Measurements from ENCODE around the gene ABCD1. TPM values are rescaled to one million over a fixed set of nuclear protein-coding genes. Genes with fewer than 3 reads are reported as not detected.

ABCD1 gene
- total and polyA plus RNA-seq, 10 donors: 5.1 to 28.1 (median 19.6) TPM

DNA sequence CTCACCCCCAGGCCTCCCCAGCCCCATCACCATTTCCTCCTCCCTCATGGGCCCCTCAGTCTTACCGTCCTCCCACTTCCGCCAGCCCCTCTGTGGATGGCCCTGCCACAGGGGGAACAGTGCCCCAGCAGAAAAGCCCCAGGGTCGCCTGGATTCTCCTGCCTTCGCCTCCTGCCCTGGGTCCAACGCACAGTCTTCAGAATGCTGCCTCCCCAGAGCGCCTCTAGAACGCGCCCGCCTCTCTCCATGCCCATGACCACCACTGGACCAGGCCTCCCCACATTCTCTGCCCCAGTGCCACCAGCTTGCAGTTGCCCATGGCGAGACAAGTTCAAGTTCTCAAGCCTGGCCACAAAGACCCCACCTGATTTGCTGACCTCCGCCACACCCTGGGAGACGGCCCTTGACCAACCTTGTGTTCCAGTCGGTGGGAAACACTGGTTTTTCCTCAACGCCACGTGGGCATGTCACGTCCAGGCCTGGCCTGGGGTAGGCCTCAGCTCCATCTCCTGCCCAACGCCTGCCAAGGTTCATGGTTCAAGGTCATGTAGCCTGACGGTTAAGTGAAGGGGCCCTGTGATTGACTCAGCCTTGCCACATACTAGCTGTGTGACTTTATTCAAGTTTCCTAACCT is 38.8 kb downstream of the ABCD1 start:
- 77 to 88% (median 85%) methylated on average over 14 to 18 of the region's 18 CpGs for WGBS, 5 donors
- Histone ChIP-seq H3K4me3 (no peak overlapping the region), H3K36me3 (no peaks in the 10 kb centered on the region), H3K9me3 (no peaks in the 10 kb centered on the region), H3K4me1 (peaks cover 0 to 32% (median 19%) of the 10 kb centered on the region in 6 donors), H3K27ac (no peak overlapping the region), H3K27me3 (replicated peaks in 1 of 7) (peaks cover 0 to 11% (median 0%) of the 10 kb centered on the region in 7 donors)
- TF ChIP-seq POLR2AphosphoS5 (IDR thresholded peaks at IDR 0.05) (no peak), POLR2A (IDR thresholded peaks at IDR 0.05) (no peak)
- TF ChIP-seq, protein P1, sequence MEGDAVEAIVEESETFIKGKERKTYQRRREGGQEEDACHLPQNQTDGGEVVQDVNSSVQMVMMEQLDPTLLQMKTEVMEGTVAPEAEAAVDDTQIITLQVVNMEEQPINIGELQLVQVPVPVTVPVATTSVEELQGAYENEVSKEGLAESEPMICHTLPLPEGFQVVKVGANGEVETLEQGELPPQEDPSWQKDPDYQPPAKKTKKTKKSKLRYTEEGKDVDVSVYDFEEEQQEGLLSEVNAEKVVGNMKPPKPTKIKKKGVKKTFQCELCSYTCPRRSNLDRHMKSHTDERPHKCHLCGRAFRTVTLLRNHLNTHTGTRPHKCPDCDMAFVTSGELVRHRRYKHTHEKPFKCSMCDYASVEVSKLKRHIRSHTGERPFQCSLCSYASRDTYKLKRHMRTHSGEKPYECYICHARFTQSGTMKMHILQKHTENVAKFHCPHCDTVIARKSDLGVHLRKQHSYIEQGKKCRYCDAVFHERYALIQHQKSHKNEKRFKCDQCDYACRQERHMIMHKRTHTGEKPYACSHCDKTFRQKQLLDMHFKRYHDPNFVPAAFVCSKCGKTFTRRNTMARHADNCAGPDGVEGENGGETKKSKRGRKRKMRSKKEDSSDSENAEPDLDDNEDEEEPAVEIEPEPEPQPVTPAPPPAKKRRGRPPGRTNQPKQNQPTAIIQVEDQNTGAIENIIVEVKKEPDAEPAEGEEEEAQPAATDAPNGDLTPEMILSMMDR (IDR thresholded peaks at IDR 0.05 in 8 of 11, conservative IDR thresholded peaks at IDR 0.05 in 3 of 11): no peak
- peak; percentile 74 for DNase-seq
- intact Hi-C loops (cut with DNase I; ENCODE audit: low total_unique reads): no loop called here

DNA sequence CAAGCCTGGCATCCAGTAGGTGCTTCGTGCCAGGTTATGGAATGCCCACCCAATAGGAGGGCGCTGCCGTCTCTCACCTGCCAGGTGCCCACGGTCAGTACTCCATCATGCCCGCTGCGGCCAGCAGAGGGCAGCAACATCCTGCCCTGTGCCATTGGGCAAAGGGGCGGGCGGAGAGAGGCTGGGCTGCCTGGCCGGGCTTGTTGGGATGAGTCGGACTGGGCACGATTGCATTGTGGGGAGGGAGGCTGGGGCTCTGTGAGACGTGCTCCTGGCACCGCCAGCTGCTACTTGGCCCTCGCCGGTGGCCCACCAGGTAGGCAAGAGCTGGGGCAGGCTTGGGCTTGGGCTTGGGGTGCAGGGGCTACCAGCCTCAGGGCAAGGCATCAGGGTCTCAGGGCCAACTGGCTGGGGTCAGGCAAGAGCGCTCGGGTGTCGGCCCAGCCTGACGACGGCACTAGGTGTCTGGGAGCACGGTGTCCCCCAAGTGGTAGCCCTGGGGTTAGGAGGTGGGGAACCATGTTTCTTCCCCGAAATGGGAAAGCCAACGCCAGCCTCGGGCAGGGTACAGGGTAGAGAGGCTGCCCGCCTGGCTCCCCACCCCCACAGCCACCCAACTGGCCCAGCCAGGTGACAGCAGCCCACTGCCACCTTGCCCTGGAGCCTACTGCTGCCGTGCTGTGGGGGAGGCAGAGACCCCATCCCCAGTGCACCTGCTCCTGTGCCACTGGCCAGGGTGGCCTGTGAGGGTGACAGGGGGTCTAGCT is 39.5 kb downstream of the ABCD1 start, which contains the start of gene PLXNB3:
PLXNB3 (plus strand) TSS at position 261 of the 767 bp plus-strand sequence. CDS start 1,287 bp downstream, outside the sequence.
- peak; percentile 94 for DNase-seq
- peaks cover 0 to 11% (median 0%) of the 10 kb centered on the region in 7 donors for H3K27me3 ChIP-seq (replicated peaks in 1 of 7)
- H3K27ac ChIP-seq: peak within 1 kb of the TSS in 1 of 8 donors; percentile 23
- H3K4me3 ChIP-seq: no peak within 1 kb of the TSS
- H3K4me1 ChIP-seq: peaks cover 0 to 39% (median 20%) of the 10 kb centered on the region in 6 donors
- TF ChIP-seq, protein P1 (IDR thresholded peaks at IDR 0.05 in 8 of 11, conservative IDR thresholded peaks at IDR 0.05 in 3 of 11): peak; percentile 85 to 93 (median 89)
- TF ChIP-seq POLR2AphosphoS5 (IDR thresholded peaks at IDR 0.05): peak; percentile 59 to 77 (median 71)
- TF ChIP-seq POLR2A (IDR thresholded peaks at IDR 0.05): no peak
- intact Hi-C loops (cut with DNase I; ENCODE audit: low total_unique reads): no loop called here
- no peaks in the 10 kb centered on the region for H3K36me3 ChIP-seq
- H3K9me3 ChIP-seq: no peaks in the 10 kb centered on the region
- WGBS, 5 donors: 31 to 44% (median 34%) methylated on average over 16 to 26 of the region's 26 CpGs; no CpG with 5 or more reads in 1 of the 5 donors

DNA sequence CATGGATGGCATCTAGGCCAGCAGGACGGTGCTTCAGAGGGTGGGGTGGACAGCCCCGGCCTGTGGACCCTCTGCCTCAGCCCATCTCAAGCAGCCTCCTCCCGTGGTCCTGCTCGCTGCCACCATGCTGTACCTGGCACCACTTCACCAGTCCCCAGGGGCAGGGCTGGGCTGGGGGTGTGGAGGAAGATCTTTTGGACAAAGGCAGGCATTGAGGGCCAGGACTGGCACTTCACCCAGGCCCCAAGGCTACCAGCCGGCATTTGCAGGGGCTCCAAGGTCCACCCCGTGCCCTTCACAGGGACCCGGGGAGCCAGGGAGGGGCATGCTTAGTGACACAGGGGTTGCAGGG is 40.1 kb downstream of the ABCD1 start:
- Histone ChIP-seq H3K36me3 (no peaks in the 10 kb centered on the region), H3K27me3 (replicated peaks in 1 of 7) (peaks cover 0 to 11% (median 0%) of the 10 kb centered on the region in 7 donors), H3K4me3 (no peak overlapping the region), H3K27ac (peak overlapping the region in 1 of 8 donors; percentile 23), H3K4me1 (peaks cover 0 to 39% (median 20%) of the 10 kb centered on the region in 6 donors), H3K9me3 (no peaks in the 10 kb centered on the region)
- DNase-seq: peak; percentile 69
- intact Hi-C loops (cut with DNase I; ENCODE audit: low total_unique reads): no loop called here
- TF ChIP-seq POLR2AphosphoS5 (IDR thresholded peaks at IDR 0.05): no peak
- no peak for TF ChIP-seq POLR2A (IDR thresholded peaks at IDR 0.05)
- TF ChIP-seq, protein P1 (IDR thresholded peaks at IDR 0.05 in 8 of 11, conservative IDR thresholded peaks at IDR 0.05 in 3 of 11): no peak
- 81 to 87% (median 83%) methylated on average over 6 to 7 of the region's 7 CpGs; no CpG with 5 or more reads in 1 of the 5 donors for WGBS, 5 donors
